Measurements from ENCODE around the gene FBXO5. TPM values are rescaled to one million over a fixed set of nuclear protein-coding genes. Genes with fewer than 3 reads are reported as not detected.

Gene FBXO5, protein sequence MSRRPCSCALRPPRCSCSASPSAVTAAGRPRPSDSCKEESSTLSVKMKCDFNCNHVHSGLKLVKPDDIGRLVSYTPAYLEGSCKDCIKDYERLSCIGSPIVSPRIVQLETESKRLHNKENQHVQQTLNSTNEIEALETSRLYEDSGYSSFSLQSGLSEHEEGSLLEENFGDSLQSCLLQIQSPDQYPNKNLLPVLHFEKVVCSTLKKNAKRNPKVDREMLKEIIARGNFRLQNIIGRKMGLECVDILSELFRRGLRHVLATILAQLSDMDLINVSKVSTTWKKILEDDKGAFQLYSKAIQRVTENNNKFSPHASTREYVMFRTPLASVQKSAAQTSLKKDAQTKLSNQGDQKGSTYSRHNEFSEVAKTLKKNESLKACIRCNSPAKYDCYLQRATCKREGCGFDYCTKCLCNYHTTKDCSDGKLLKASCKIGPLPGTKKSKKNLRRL
- total RNA-seq (ENCODE audit: low replicate concordance) = 10.7 and 29.6 TPM in 2 replicates
- long read RNA-seq, transcript FBXO5-201 (5 exons, 2,037 nt) = major isoform, 29 of 43 reads
- long read RNA-seq, transcript FBXO5-202 (5 exons, 2,221 nt) = minor isoform, 8 of 43 reads
- long read RNA-seq, partial matches to known transcripts = 2 of 43 reads
- long read RNA-seq, other reads (novel, unspliced or antisense) = 4 of 43 reads

- Mint-ChIP-seq H3K36me3 (peaks cover 14% of the 10 kb centered on the region), H3K9me3 (no peaks in the 10 kb centered on the region), H3K27me3 (no peaks in the 10 kb centered on the region), H3K4me1 (ENCODE audit: unreplicated experiment) (peaks cover 26% of the 10 kb centered on the region), H3K27ac (peak within 1 kb of the TSS; percentile 96), H3K4me3 (peak within 1 kb of the TSS; percentile 100)
- DNase-seq (ENCODE audit: extremely low spot score, unreplicated experiment) = peak; percentile 97
- TF ChIP-seq CTCF (conservative IDR thresholded peaks at IDR 0.05) = no peak
These were observed at the start of gene FBXO5 for GRCh38 chr6:152982904-152983636. FBXO5 (minus strand) TSS chr6:152983041; CDS start chr6:152982959, 82 bp downstream.

GRCh38 chr6:153032255-153032882 is 49.5 kb upstream of the FBXO5 start:
- Mint-ChIP-seq H3K9me3 (no peaks in the 10 kb centered on the region), H3K4me3 (no peak overlapping the region)
- peak; percentile 73 for TF ChIP-seq CTCF (conservative IDR thresholded peaks at IDR 0.05)

DNA sequence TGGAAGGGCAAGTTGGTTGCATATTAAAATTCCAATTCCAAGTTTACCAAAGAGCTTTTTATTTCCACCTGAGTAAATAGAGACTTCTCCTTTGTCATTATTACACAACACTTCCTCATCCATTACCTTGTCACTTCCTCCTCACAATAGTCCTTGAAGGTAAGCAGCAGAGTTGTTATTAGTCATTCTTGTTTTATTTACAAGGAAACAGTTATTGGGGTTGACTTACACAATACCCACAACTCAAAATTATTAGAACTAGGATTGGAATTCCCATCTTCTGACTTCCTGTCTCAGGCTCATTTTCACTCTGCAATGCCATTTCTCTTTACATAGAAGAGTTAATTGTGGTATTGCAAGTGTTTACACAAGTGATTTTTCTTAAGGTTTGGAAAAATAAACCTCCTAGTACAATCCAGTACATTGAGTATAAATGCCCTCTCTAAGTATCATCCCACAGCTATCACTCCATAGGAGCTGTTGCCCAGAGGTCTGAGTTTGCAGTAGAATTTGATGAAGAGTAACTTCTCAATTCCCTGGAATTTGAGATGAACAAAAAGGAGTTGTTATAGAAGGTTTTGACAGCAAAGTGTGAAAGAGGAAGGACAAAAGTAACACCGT is 48.6 kb upstream of the FBXO5 start:
- Mint-ChIP-seq H3K36me3 (no peaks in the 10 kb centered on the region), H3K9me3 (no peaks in the 10 kb centered on the region), H3K4me1 (ENCODE audit: unreplicated experiment) (peaks cover 15% of the 10 kb centered on the region), H3K27me3 (no peaks in the 10 kb centered on the region), H3K27ac (no peak overlapping the region), H3K4me3 (no peak overlapping the region)
- TF ChIP-seq CTCF (conservative IDR thresholded peaks at IDR 0.05) = no peak
- no peak for DNase-seq (ENCODE audit: extremely low spot score, unreplicated experiment)

More at GRCh38 chr6:153032255-153032882, 49.5 kb upstream of the FBXO5 start:
- Mint-ChIP-seq H3K4me1 (ENCODE audit: unreplicated experiment) (peaks cover 15% of the 10 kb centered on the region), H3K36me3 (no peaks in the 10 kb centered on the region), H3K27ac (no peak overlapping the region), H3K27me3 (no peaks in the 10 kb centered on the region)
- DNase-seq (ENCODE audit: extremely low spot score, unreplicated experiment) = no peak

- no peak for TF ChIP-seq CTCF (conservative IDR thresholded peaks at IDR 0.05)
- Mint-ChIP-seq H3K9me3 (no peaks in the 10 kb centered on the region), H3K4me3 (no peak overlapping the region), H3K36me3 (no peaks in the 10 kb centered on the region), H3K4me1 (ENCODE audit: unreplicated experiment) (peaks cover 15% of the 10 kb centered on the region), H3K27ac (no peak overlapping the region), H3K27me3 (peaks cover 5% of the 10 kb centered on the region)
- DNase-seq (ENCODE audit: extremely low spot score, unreplicated experiment) = no peak
These were observed 46.1 kb upstream of the FBXO5 start for GRCh38 chr6:153028963-153029362.

DNA sequence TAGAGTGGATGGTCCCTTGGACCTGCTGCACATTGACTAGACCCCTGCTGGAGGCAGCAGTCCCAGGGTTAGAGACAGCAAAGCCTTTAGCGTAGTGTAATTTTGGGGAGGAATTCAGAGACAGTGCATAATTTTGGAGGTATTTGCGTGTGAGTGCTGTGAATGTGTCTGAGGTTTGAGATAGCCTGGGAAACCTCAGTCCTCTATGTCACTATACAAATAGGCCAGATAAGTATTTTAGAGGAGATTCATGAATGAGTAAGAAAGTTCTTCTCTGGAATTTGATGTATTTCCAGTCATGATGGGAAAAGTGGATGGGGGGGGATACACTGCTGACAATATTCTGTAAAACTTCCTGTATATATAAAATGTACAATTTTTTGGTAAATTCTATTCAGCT is 45.4 kb upstream of the FBXO5 start:
- H3K4me3 Mint-ChIP-seq = no peak overlapping the region
- H3K27ac Mint-ChIP-seq = no peak overlapping the region
- no peak for TF ChIP-seq CTCF (conservative IDR thresholded peaks at IDR 0.05)
- DNase-seq (ENCODE audit: extremely low spot score, unreplicated experiment) = no peak
- no peaks in the 10 kb centered on the region for H3K36me3 Mint-ChIP-seq
- H3K4me1 Mint-ChIP-seq (ENCODE audit: unreplicated experiment) = peaks cover 15% of the 10 kb centered on the region
- no peaks in the 10 kb centered on the region for H3K9me3 Mint-ChIP-seq
- peaks cover 5% of the 10 kb centered on the region for H3K27me3 Mint-ChIP-seq
